Esophagus squamous epithelium (tissue), 4 donors: ENCODE measurements around the gene STK4.

Source experiments
- CTCF ChIP-seq, 6 experiments: fragments of 450-650 bp in 4 of 6; fragments of 200-600 bp in 2 of 6; sonication (generic) in 2 of 6; IDR thresholded peaks; one replicate each; pipeline ENCODE4 v1.5.1; 2016 to 2019; ENCODE audit warnings: antibody characterized with exemption in 6 of 6, mild to moderate bottlenecking in 4 of 6, moderate library complexity in 4 of 6
- POLR2A ChIP-seq, 4 donors: fragments of 450-650 bp; IDR thresholded peaks; one replicate each; pipeline ENCODE4 v1.6.1; 2017; ENCODE audit warnings: antibody characterized with exemption in 4 of 4, mild to moderate bottlenecking in 4 of 4, moderate library complexity in 3 of 4

- TF ChIP-seq CTCF (IDR thresholded peaks at IDR 0.05) (no peak), POLR2A (IDR thresholded peaks at IDR 0.05) (no peak)
Measured at GRCh38 chr20:44955270-44955669, 11.0 kb upstream of the STK4 start.
